ENCODE measurements around the gene METTL9. TPM values are rescaled to one million over a fixed set of nuclear protein-coding genes. Genes with fewer than 3 reads are reported as not detected.

METTL9 gene
- total and polyA plus RNA-seq, 2 of the 4 experiments (the other 2 are of a cell fraction) = 54.8 to 95.5 TPM

GRCh38 chr16:21663889-21664647, 64.7 kb downstream of the METTL9 start, which contains the start of gene OTOA:
Gene OTOA (plus strand): TSS chr16:21663968. CDS start chr16:21678515, 14,547 bp downstream.
- TF ChIP-seq MAZ (IDR thresholded peaks at IDR 0.05; ENCODE audit: borderline replicate concordance, low read depth, low read length) = no peak
- TF ChIP-seq BHLHE40 (IDR thresholded peaks at IDR 0.05; ENCODE audit: low read depth, low read length) = no peak
- no peak for TF ChIP-seq ELK1 (IDR thresholded peaks at IDR 0.05; ENCODE audit: borderline replicate concordance, low read depth, low read length)
- no peak for TF ChIP-seq POLR2A (IDR thresholded peaks at IDR 0.05; ENCODE audit: low read depth, low read length)
- no peak for TF ChIP-seq SMC3 (IDR thresholded peaks at IDR 0.05; ENCODE audit: low read depth, low read length)
- TF ChIP-seq RCOR1 (IDR thresholded peaks at IDR 0.05; ENCODE audit: insufficient replicate concordance, low read length) = no peak
- TF ChIP-seq RAD21 (IDR thresholded peaks at IDR 0.05; ENCODE audit: low read length) = no peak
- TF ChIP-seq CEBPB (IDR thresholded peaks at IDR 0.05; ENCODE audit: low read depth, low read length) = no peak
- no peak for TF ChIP-seq FOS (IDR thresholded peaks at IDR 0.05; ENCODE audit: low read depth, low read length)
- no peak for TF ChIP-seq CHD1 (IDR thresholded peaks at IDR 0.05; ENCODE audit: low read depth, low read length)
- TF ChIP-seq MXI1 (IDR thresholded peaks at IDR 0.05; ENCODE audit: borderline replicate concordance, low read depth, low read length) = no peak
- no peak for TF ChIP-seq USF2 (IDR thresholded peaks at IDR 0.05; ENCODE audit: low read depth, low read length)
- TF ChIP-seq NFE2L2 (IDR thresholded peaks at IDR 0.05; ENCODE audit: low read depth, low read length) = no peak
- TF ChIP-seq MAFK (IDR thresholded peaks at IDR 0.05; ENCODE audit: low read depth, low read length) = no peak
- TF ChIP-seq CTCF (conservative IDR thresholded peaks at IDR 0.05; ENCODE audit: low read depth, low read length) = no peak
- no peak for TF ChIP-seq RFX5 (IDR thresholded peaks at IDR 0.05; ENCODE audit: low read depth, low read length)
- peaks cover 15% of the 10 kb centered on the region for H3K27me3 ChIP-seq (ENCODE audit: control insufficient read depth, insufficient read depth, low read length)
- no peak within 1 kb of the TSS for H3K4ac ChIP-seq (ENCODE audit: low read depth, low read length)
- no peak within 1 kb of the TSS for H4K91ac ChIP-seq (ENCODE audit: insufficient read depth, low read depth, low read length)
- no peaks in the 10 kb centered on the region for H4K20me1 ChIP-seq (ENCODE audit: insufficient read depth, low read length)
- H2AFZ ChIP-seq (replicated peaks; ENCODE audit: low read length, poor library complexity) = peak within 1 kb of the TSS; percentile 67
- no peak within 1 kb of the TSS for H2BK120ac ChIP-seq (ENCODE audit: low read depth, low read length)
- no peak within 1 kb of the TSS for H2BK5ac ChIP-seq (ENCODE audit: low read depth, low read length, poor library complexity, severe bottlenecking)
- H4K5ac ChIP-seq (ENCODE audit: low read depth, low read length) = no peak within 1 kb of the TSS
- H2AK9ac ChIP-seq (replicated peaks; ENCODE audit: low read depth, low read length, poor library complexity) = no peak within 1 kb of the TSS
- intact Hi-C loops (cut with micrococcal nuclease) (no loop called here), dilution Hi-C loops (cut with HindIII; ENCODE audit: low sequenced_read_pairs, unreplicated experiment) (no loop called here), in situ Hi-C loops (cut with MboI; ENCODE audit: low sequenced_read_pairs) (no loop called here)
- no peak for DNase-seq
- no peak within 1 kb of the TSS for H2BK20ac ChIP-seq (ENCODE audit: low read depth, low read length)
- H3K79me1 ChIP-seq (ENCODE audit: low read depth in 1 of 2, low read length in 2 of 2) = no peaks in the 10 kb centered on the region
- 4% methylated on average over 5 of the region's 45 CpGs; no CpG with 5 or more reads in 1 of the 2 experiments for WGBS, 2 experiments (ENCODE audit: extremely low coverage in 2 of 2, insufficient read length in 1 of 2)
- no peak within 1 kb of the TSS for H3K27ac ChIP-seq (ENCODE audit: insufficient read depth, low read length)
- no peak within 1 kb of the TSS for H3K56ac ChIP-seq (ENCODE audit: extremely low read depth, insufficient read depth, low read length)
- BruUV-seq (replicated peaks) = no TSS peak
- no peak within 1 kb of the TSS for H3K9ac ChIP-seq (ENCODE audit: low read depth, low read length)
- H3K36me3 ChIP-seq (ENCODE audit: control insufficient read depth, insufficient read depth, low read length) = no peaks in the 10 kb centered on the region
- no peak within 1 kb of the TSS for H2AK5ac ChIP-seq (ENCODE audit: low read depth, low read length)
- no peak within 1 kb of the TSS for H3K23ac ChIP-seq (ENCODE audit: low read depth, low read length)
- H4K8ac ChIP-seq (ENCODE audit: low read depth in 2 of 2, low read length in 2 of 2) = no peak within 1 kb of the TSS
- ATAC-seq (ENCODE audit: low read depth) = peak; percentile 60
- no peak within 1 kb of the TSS for H3K18ac ChIP-seq (ENCODE audit: low read depth, low read length)
- H3K4me3 ChIP-seq (ENCODE audit: insufficient read depth, low read depth, low read length) = no peak within 1 kb of the TSS
- H3K4me2 ChIP-seq (ENCODE audit: low read depth, low read length) = peak within 1 kb of the TSS; percentile 29; the same call in 1 of the 2 replicates
- ChIA-PET POLR2A (ENCODE audit: unreplicated experiment) (no interaction called here), CTCF (no interaction called here)
- no peaks in the 10 kb centered on the region for H3K9me1 ChIP-seq (ENCODE audit: insufficient read depth, low read length)
- no peak within 1 kb of the TSS for H3K14ac ChIP-seq (replicated peaks; ENCODE audit: low read depth, low read length)
- H3K4me1 ChIP-seq (ENCODE audit: control insufficient read depth, insufficient read depth, low read length) = no peaks in the 10 kb centered on the region
- no peaks in the 10 kb centered on the region for H3K9me3 ChIP-seq (ENCODE audit: control insufficient read depth, insufficient read depth, low read length)
- no peak within 1 kb of the TSS for H2BK15ac ChIP-seq (ENCODE audit: low read depth, low read length)
